IgD-negative memory B cell (primary cell): ENCODE data around the gene CD7. TPM values are rescaled to one million over a fixed set of nuclear protein-coding genes. Genes with fewer than 3 reads are reported as not detected.
"Not testable (repeated sequence)": the region's sequence is repeated elsewhere in the genome, so short reads cannot be mapped to it uniquely, and the experiment has no call there.

Experiments used
- H3K27ac Mint-ChIP-seq, 3 donors: one replicate each; pipeline ENCODE4 v1.8.0; 2020 to 2022; ENCODE audit warnings: mild to moderate bottlenecking in 3 of 3, mixed read lengths in 3 of 3, moderate library complexity in 1 of 3
- H3K27me3 Mint-ChIP-seq: one replicate; pipeline ENCODE4 v1.8.0; 2021; ENCODE audit warnings: mixed read lengths
- H3K36me3 Mint-ChIP-seq: one replicate; pipeline ENCODE4 v1.8.0; 2020; ENCODE audit warnings: mild to moderate bottlenecking, mixed read lengths
- H3K4me1 Mint-ChIP-seq, 3 donors: one replicate each; pipeline ENCODE4 v1.8.0; 2020 to 2022; ENCODE audit warnings: mixed read lengths in 3 of 3, mild to moderate bottlenecking in 1 of 3
- H3K4me3 Mint-ChIP-seq, 4 donors: one replicate each; pipeline ENCODE4 v1.8.0; 2020 to 2022; ENCODE audit warnings: mild to moderate bottlenecking in 4 of 4, mixed read lengths in 4 of 4, moderate library complexity in 3 of 4
- H3K9me3 Mint-ChIP-seq, 3 donors: one replicate each; pipeline ENCODE4 v1.8.0; 2020 to 2021; ENCODE audit warnings: mixed read lengths in 3 of 3, mild to moderate bottlenecking in 1 of 3
- polyA plus RNA-seq: library from polyadenylated mRNA; unstranded; fragments of 300-500 nt; fragmentation: Illumina TruSeq; gene quantifications from one replicate; pipeline ENCODE4 v1.2.3, GENCODE V29; 2021

The CD7 gene
- polyA plus RNA-seq, 1 donor from 2014 or later, result 4.4 TPM

- H3K27ac Mint-ChIP-seq, result peak overlapping the region in 2 of 3 donors; percentile 23 to 65
- no peaks in the 10 kb centered on the region for H3K36me3 Mint-ChIP-seq
- H3K9me3 Mint-ChIP-seq, result peaks cover 0 to 2% (median 0%) of the 10 kb centered on the region in 3 donors
- H3K27me3 Mint-ChIP-seq, result peaks cover 26% of the 10 kb centered on the region
- peak overlapping the region in 1 of 4 donors; percentile 67 for H3K4me3 Mint-ChIP-seq
- peaks cover 2 to 6% (median 5%) of the 10 kb centered on the region in 3 donors for H3K4me1 Mint-ChIP-seq
Observed at GRCh38 chr17:82351254-82351712, 33.9 kb upstream of the CD7 start.

GRCh38 chr17:82350182-82351030 is 33.0 kb upstream of the CD7 start:
- Mint-ChIP-seq H3K9me3 (peaks cover 0 to 2% (median 0%) of the 10 kb centered on the region in 3 donors), H3K36me3 (no peaks in the 10 kb centered on the region)

DNA sequence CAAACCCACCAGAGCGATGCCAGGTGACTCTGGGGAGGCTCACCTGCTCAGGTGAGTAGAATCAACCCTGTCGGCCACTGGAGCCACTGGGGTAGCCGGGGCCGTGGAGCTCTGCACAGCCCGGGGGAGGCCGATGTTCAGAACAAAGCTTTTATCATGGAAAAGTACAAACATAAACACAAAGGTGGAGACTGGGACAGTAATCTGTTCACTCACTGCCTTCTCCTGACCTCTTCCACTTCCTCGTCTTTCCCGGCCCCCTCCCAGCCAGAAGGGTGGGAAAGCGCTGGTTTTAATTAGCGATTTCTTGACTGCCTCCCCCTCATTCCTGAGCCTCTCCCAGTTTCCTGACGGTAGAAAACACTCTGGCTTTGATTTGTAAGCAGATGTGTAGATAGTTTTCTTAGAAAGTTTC is 31.9 kb upstream of the CD7 start:
- peaks cover 23% of the 10 kb centered on the region for H3K27me3 Mint-ChIP-seq
- peaks cover 0 to 2% (median 0%) of the 10 kb centered on the region in 3 donors for H3K9me3 Mint-ChIP-seq
- H3K27ac Mint-ChIP-seq, result no peak overlapping the region
- H3K36me3 Mint-ChIP-seq, result no peaks in the 10 kb centered on the region
- H3K4me3 Mint-ChIP-seq, result no peak overlapping the region
- peaks cover 2 to 5% (median 4%) of the 10 kb centered on the region in 3 donors for H3K4me1 Mint-ChIP-seq

More at GRCh38 chr17:82350182-82351030, 33.0 kb upstream of the CD7 start:
- Mint-ChIP-seq H3K27me3 (peaks cover 23% of the 10 kb centered on the region), H3K4me1 (peaks cover 2 to 6% (median 5%) of the 10 kb centered on the region in 3 donors), H3K4me3 (peak overlapping the region in 1 of 4 donors; percentile 17), H3K27ac (no peak overlapping the region)

GRCh38 chr17:82348866-82349265 is 31.5 kb upstream of the CD7 start:
- Mint-ChIP-seq H3K4me3 (no peak overlapping the region), H3K4me1 (peaks cover 2 to 5% (median 4%) of the 10 kb centered on the region in 3 donors), H3K36me3 (no peaks in the 10 kb centered on the region), H3K9me3 (peaks cover 0 to 2% (median 0%) of the 10 kb centered on the region in 3 donors), H3K27me3 (peaks cover 23% of the 10 kb centered on the region), H3K27ac (no peak overlapping the region)

- H3K27me3 Mint-ChIP-seq, result peaks cover 23% of the 10 kb centered on the region
- H3K4me1 Mint-ChIP-seq, result peaks cover 2 to 5% (median 4%) of the 10 kb centered on the region in 3 donors
Observed at GRCh38 chr17:82348434-82348833, 31.0 kb upstream of the CD7 start.

GRCh38 chr17:82347994-82348393 is 30.6 kb upstream of the CD7 start:
- H3K36me3 Mint-ChIP-seq, H3K4me1 Mint-ChIP-seq, H3K27ac Mint-ChIP-seq: not testable (repeated sequence)

More at GRCh38 chr17:82348434-82348833, 31.0 kb upstream of the CD7 start:
- H3K9me3 Mint-ChIP-seq, result peaks cover 0 to 2% (median 0%) of the 10 kb centered on the region in 3 donors
- H3K36me3 Mint-ChIP-seq, result no peaks in the 10 kb centered on the region
- no peak overlapping the region for H3K27ac Mint-ChIP-seq
- H3K4me3 Mint-ChIP-seq, result no peak overlapping the region

DNA sequence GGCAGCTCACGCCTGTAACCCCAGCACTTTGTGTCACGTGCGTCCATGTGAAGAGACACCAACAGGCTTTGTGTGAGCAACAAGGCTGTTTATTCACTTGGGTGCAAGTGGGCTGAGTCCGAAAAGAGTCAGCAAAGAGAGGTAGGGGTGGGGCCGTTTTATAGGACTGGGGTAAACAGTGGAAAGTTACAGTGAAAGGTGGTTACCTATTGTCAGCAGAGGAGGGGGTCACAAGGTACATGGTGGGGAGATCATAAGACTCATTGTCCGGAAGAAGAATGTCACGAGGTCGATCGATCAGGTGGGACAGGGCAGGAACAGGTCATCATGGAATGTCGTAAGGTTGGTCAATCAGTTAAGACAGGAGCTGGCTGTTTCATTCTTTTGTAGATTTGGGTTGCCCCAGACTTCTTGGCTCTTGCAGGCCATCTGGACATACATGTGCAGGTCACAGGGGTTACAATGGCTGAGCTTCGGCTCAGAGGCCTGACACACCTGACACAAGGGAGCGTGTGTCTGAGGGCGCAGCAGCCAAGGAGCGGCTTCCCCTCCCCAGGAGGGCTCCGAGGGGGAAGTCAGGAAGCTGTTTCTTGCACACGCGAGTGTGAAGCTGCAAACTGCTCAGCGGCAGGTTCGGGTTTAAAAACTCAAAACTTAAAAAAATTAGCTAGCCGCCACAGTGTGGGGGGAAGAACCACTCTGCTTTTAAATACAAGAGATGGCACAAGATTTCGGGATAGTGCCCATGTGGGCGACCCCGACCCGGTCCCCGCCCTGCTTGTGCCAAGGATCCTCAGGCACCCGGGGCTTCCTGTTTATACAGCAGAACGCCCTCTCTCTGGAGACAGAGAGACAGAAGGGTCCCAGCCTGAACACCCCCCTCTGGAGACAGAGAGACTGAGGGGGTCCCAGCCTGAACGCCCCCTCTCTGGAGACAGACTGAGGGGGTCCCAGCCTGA is 29.2 kb upstream of the CD7 start:
- H3K4me1 Mint-ChIP-seq, result peaks cover 1 to 4% (median 2%) of the 10 kb centered on the region in 3 donors
- no peak overlapping the region for H3K27ac Mint-ChIP-seq
- H3K9me3 Mint-ChIP-seq, result peaks cover 0 to 2% (median 0%) of the 10 kb centered on the region in 3 donors
- H3K4me3 Mint-ChIP-seq, result no peak overlapping the region
- peaks cover 21% of the 10 kb centered on the region for H3K27me3 Mint-ChIP-seq
- no peaks in the 10 kb centered on the region for H3K36me3 Mint-ChIP-seq

More at GRCh38 chr17:82347994-82348393, 30.6 kb upstream of the CD7 start:
- not testable (repeated sequence) for H3K9me3 Mint-ChIP-seq, H3K4me3 Mint-ChIP-seq
- peaks cover 23% of the 10 kb centered on the region for H3K27me3 Mint-ChIP-seq

DNA sequence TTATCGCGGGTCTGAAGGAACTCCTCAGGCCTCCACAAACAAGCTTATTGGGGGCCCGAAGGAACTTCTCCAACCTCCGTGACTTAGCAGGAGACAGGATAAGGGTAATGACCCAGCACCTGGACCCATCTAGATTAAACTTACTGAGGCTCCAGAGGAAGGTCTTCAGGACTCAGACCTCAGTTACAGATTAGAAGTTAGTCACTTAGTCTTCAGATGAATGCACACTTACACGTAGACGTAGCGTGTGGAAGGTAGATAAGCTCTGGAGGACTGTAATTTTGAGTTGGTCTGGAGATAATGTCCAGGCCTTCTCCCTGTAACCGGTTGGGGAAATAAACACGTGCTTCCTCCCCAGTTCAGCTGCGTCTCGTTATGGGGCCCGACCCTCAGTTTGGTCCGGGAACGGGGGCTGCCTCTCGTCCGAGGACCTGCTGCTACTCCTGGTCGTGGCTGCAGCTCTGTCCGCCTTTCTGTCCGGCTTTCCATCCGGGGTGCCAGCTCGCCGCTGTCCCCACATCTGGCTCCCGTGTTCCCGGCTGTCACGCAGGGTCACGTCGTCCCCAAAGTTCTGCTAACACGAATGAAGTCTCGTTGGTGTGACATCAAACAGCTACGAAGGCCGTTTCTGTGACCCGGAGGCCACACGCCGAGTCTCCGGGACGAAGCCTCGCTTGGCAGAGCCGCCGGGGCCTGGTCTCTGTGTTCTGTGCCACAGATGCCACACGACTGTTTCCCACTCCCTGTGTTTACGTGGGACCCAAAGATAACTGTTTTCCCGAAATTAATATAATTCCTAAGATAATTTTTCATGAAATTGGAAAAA is 28.0 kb upstream of the CD7 start:
- Mint-ChIP-seq H3K36me3 (no peaks in the 10 kb centered on the region), H3K27me3 (peaks cover 12% of the 10 kb centered on the region)

DNA sequence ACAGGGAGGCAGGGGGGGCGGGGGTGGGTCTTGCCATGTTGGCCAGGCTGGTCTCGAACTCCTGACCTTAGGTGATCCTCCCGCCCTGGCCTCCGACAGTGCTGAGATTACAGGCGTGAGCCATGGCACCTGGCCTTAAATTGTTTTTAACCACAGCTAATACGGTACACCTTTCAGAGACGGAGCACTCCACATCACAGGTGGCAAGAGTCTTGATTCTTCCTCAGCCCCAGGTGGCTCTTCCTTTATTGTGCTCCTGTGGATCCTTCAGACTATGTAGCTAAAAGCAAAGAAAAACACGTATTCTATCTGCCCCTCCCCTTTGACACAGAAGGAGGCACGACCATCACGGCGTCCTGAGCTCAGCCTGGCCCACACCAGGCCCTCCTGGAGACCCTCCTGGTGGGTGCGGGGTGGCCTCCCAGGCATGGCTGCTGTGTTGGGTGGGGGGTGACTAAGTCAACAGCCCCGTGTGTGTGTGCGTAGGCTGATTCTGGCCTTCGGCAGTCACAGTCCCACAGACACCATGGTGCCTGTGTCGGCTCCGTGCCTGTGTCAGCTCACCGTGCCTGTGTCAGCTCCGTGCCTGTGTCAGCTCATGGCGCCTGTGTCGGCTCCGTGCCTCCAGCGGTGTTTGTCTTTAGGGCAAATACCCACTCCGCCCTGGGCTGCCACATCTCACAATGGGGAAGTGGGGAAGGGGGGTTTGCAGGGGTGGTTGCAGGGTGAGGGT is 26.9 kb upstream of the CD7 start:
- H3K27ac Mint-ChIP-seq, result no peak overlapping the region
- H3K36me3 Mint-ChIP-seq, result no peaks in the 10 kb centered on the region
- peaks cover 10% of the 10 kb centered on the region for H3K27me3 Mint-ChIP-seq
- peaks cover 0 to 3% (median 2%) of the 10 kb centered on the region in 3 donors for H3K9me3 Mint-ChIP-seq
- peaks cover 0 to 4% (median 2%) of the 10 kb centered on the region in 3 donors for H3K4me1 Mint-ChIP-seq
- H3K4me3 Mint-ChIP-seq, result no peak overlapping the region

More for the DNA sequence above, 28.0 kb upstream of the CD7 start:
- H3K4me1 Mint-ChIP-seq, result peaks cover 0 to 4% (median 2%) of the 10 kb centered on the region in 3 donors
- no peak overlapping the region for H3K4me3 Mint-ChIP-seq
- no peak overlapping the region for H3K27ac Mint-ChIP-seq
- peaks cover 0 to 3% (median 2%) of the 10 kb centered on the region in 3 donors for H3K9me3 Mint-ChIP-seq

DNA sequence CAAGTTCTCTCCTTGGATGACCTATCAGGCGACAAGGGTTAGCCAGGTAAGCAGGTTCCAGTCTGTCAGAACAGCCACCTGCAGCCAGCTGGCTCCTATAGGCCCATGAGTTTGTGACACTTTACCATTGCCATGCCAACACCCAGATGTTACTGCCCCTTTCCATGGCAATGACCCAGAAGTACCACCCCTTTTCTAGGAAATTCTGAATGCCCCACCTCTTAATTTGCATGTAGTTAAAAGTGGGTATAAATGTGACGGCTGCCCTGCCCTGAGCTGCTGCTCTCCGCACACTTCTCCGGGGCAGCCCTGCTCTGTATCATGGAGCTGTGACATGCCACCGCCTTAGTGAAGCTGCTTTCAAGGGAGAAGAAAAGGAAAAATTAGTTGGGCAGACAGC is 26.2 kb upstream of the CD7 start:
- Mint-ChIP-seq H3K9me3 (peaks cover 0 to 3% (median 2%) of the 10 kb centered on the region in 3 donors), H3K4me1 (peaks cover 0 to 7% (median 2%) of the 10 kb centered on the region in 3 donors), H3K27ac (no peak overlapping the region), H3K4me3 (no peak overlapping the region), H3K36me3 (no peaks in the 10 kb centered on the region), H3K27me3 (peaks cover 8% of the 10 kb centered on the region)

- H3K27me3 Mint-ChIP-seq, result peaks cover 8% of the 10 kb centered on the region
- no peak overlapping the region for H3K4me3 Mint-ChIP-seq
- H3K36me3 Mint-ChIP-seq, result no peaks in the 10 kb centered on the region
- peaks cover 0 to 9% (median 2%) of the 10 kb centered on the region in 3 donors for H3K4me1 Mint-ChIP-seq
- H3K9me3 Mint-ChIP-seq, result peaks cover 0 to 3% (median 2%) of the 10 kb centered on the region in 3 donors
- H3K27ac Mint-ChIP-seq, result no peak overlapping the region
Observed at GRCh38 chr17:82342361-82343079, 25.1 kb upstream of the CD7 start.

DNA sequence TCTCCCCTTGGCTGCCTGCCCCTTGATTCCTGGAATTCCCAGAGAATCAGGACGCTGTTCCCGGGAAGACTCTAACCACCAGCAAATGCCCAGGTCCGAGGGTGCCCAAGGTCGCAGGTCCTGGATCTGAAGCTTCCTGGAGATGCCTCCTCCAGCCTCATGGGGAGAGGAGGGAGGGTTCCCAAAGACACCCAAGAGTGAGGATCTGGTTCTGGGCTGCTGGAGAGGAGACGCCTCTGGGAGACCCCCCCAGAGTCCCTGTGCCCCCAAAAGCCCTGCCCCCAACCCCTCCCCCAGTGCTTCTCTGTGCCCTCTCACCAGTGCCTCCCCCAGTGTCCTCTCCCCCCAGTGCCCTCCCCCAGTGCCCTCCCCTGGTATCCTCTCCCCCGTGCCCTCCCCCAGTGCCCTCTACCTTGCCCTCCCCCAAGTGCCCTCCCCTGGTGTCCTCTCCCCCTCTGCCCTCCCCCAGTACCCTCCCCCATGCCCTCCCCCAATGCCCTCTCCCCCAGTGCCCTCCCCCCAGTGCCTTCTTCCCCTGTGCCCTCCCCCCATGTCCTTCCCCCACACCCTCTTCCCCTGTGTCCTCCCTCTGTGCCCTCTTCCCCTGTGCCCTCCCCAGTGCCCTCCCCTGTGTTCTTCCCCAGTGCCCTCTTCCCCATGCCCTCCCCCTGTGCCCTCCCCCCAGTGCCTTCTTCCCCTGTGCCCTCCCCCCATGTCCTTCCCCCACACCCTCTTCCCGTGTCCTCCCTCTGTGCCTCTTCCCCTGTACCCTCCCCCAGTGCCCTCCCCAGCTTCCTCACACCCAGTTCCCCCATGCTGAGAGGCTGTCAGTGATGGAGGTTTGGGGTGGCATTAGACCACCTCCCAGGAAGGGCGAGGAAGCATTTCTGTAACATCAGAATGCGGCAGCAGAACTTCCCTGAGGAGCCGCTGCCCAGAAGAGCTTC is 22.5 kb upstream of the CD7 start:
- no peak overlapping the region for H3K4me3 Mint-ChIP-seq
- no peaks in the 10 kb centered on the region for H3K36me3 Mint-ChIP-seq
- no peak overlapping the region for H3K27ac Mint-ChIP-seq
- peaks cover 5 to 17% (median 7%) of the 10 kb centered on the region in 3 donors for H3K4me1 Mint-ChIP-seq
- peaks cover 0 to 3% (median 0%) of the 10 kb centered on the region in 3 donors for H3K9me3 Mint-ChIP-seq
- H3K27me3 Mint-ChIP-seq, result peaks cover 4% of the 10 kb centered on the region
